Neural progenitor cell (in vitro differentiated cells): ENCODE measurements around the gene MEGF6. TPM values are rescaled to one million over a fixed set of nuclear protein-coding genes. Genes with fewer than 3 reads are reported as not detected.
A peak's percentile ranks its signal among the peaks of the same experiment; 100 is the strongest.

Source experiments
- DNase-seq: peaks from one replicate; pipeline ENCODE4 v3.0.0-alpha.2; 2016; ENCODE audit warnings: low spot score
- H2AFZ ChIP-seq: fragments of 200-600 bp; sonication (generic); replicated peaks from 2 replicates; pipeline ENCODE4 v1.6.1; 2016; ENCODE audit warnings: antibody characterized with exemption
- H3F3A ChIP-seq: fragments of 200-600 bp; sonication (generic); 2 replicates; pipeline ENCODE4 v1.6.1; 2016; ENCODE audit warnings: antibody characterized with exemption, low read depth
- H3K27ac ChIP-seq: fragments of 200-600 bp; sonication (generic); 2 replicates; pipeline ENCODE4 v1.5.1; 2016; ENCODE audit warnings: mild to moderate bottlenecking
- H3K27me3 ChIP-seq: fragments of 200-600 bp; sonication (generic); 2 replicates; pipeline ENCODE4 v1.6.1; 2016; ENCODE audit warnings: mild to moderate bottlenecking, moderate library complexity
- H3K36me3 ChIP-seq: fragments of 200-600 bp; sonication (generic); 2 replicates; pipeline ENCODE4 v1.5.1; 2016
- H3K4me1 ChIP-seq: fragments of 200-600 bp; sonication (generic); 2 replicates; pipeline ENCODE4 v1.6.1; 2016; ENCODE audit warnings: mixed run types
- H3K4me2 ChIP-seq: fragments of 200-600 bp; sonication (generic); 2 replicates; pipeline ENCODE4 v1.6.1; 2016
- H3K4me3 ChIP-seq: fragments of 200-600 bp; sonication (generic); 2 replicates; pipeline ENCODE4 v1.5.1; 2016
- H3K79me2 ChIP-seq: fragments of 200-600 bp; sonication (generic); 2 replicates; pipeline ENCODE4 v1.6.1; 2016; ENCODE audit warnings: low read depth
- H3K9ac ChIP-seq: fragments of 200-600 bp; sonication (generic); 2 replicates; pipeline ENCODE4 v1.6.1; 2016
- H3K9me3 ChIP-seq: fragments of 200-600 bp; sonication (generic); 2 replicates; pipeline ENCODE4 v1.5.1; 2016; ENCODE audit warnings: low read depth
- H4K20me1 ChIP-seq: fragments of 200-600 bp; sonication (generic); 2 replicates; pipeline ENCODE4 v1.6.1; 2016; ENCODE audit warnings: low read depth
- H3K27ac Mint-ChIP-seq: 3 replicates; pipeline ENCODE4 v1.8.0; 2021; ENCODE audit warnings: mixed read lengths
- H3K27me3 Mint-ChIP-seq: 2 replicates; pipeline ENCODE4 v1.8.0; 2022; ENCODE audit warnings: low read depth, mild to moderate bottlenecking, inconsistent platforms, moderate library complexity, mixed read lengths; ENCODE audit not compliant: insufficient read depth
- H3K36me3 Mint-ChIP-seq: 3 replicates; pipeline ENCODE4 v1.8.0; 2021; ENCODE audit warnings: mixed read lengths
- H3K4me1 Mint-ChIP-seq: 3 replicates; pipeline ENCODE4 v1.8.0; 2021; ENCODE audit warnings: mixed read lengths
- H3K4me3 Mint-ChIP-seq: 3 replicates; pipeline ENCODE4 v1.8.0; 2021; ENCODE audit warnings: mild to moderate bottlenecking, moderate library complexity, mixed read lengths
- H3K9me3 Mint-ChIP-seq: 3 replicates; pipeline ENCODE4 v1.8.0; 2020; ENCODE audit warnings: mixed read lengths
- CTCF ChIP-seq: fragments of 200-600 bp; sonication (generic); IDR thresholded peaks from 2 replicates; pipeline ENCODE4 v1.5.1; 2017; ENCODE audit warnings: antibody characterized with exemption, mild to moderate bottlenecking
- EZH2 ChIP-seq: fragments of 200-600 bp; sonication (generic); IDR thresholded peaks from 2 replicates; pipeline ENCODE4 v1.6.1; 2017; ENCODE audit warnings: antibody characterized with exemption, mild to moderate bottlenecking, moderate library complexity
- EZH2phosphoT487 ChIP-seq: fragments of 200-600 bp; sonication (generic); IDR thresholded peaks from 2 replicates; pipeline ENCODE4 v1.6.1; 2017; ENCODE audit warnings: antibody characterized with exemption
- total RNA-seq: library from RNA; depleted of rRNA; stranded (reverse); fragments of >200 nt; gene quantifications from 2 replicates; pipeline ENCODE4 v1.2.3, GENCODE V29; 2015; ENCODE audit warnings: low replicate concordance

Gene MEGF6
- total RNA-seq, 1 donor from 2014 or later = 1.7 TPM

GRCh38 chr1:3639397-3639911, 28.1 kb upstream of the MEGF6 start:
- peaks cover 7% of the 10 kb centered on the region for H4K20me1 ChIP-seq
- H3K79me2 ChIP-seq = no peaks in the 10 kb centered on the region
- peaks cover 2% of the 10 kb centered on the region for H3K27me3 Mint-ChIP-seq
- H3K4me3 Mint-ChIP-seq = no peak overlapping the region
- H3K27me3 ChIP-seq = no peaks in the 10 kb centered on the region
- no peaks in the 10 kb centered on the region for H3K36me3 ChIP-seq
- H3K9ac ChIP-seq = peak overlapping the region; percentile 32
- TF ChIP-seq CTCF (no peak), EZH2phosphoT487 (no peak), EZH2 (no peak)
- no peak for DNase-seq
- H3K9me3 Mint-ChIP-seq = no peaks in the 10 kb centered on the region
- H3K4me1 Mint-ChIP-seq = no peaks in the 10 kb centered on the region
- H3K4me2 ChIP-seq = no peak overlapping the region
- H3K4me1 ChIP-seq = no peaks in the 10 kb centered on the region
- no peaks in the 10 kb centered on the region for H3F3A ChIP-seq
- H3K4me3 ChIP-seq = no peak overlapping the region
- no peak overlapping the region for H3K27ac Mint-ChIP-seq
- no peak overlapping the region for H2AFZ ChIP-seq
- H3K27ac ChIP-seq = no peak overlapping the region
- peaks cover 15% of the 10 kb centered on the region for H3K36me3 Mint-ChIP-seq
- no peaks in the 10 kb centered on the region for H3K9me3 ChIP-seq

GRCh38 chr1:3638676-3639075, 27.4 kb upstream of the MEGF6 start:
- no peaks in the 10 kb centered on the region for H3K9me3 ChIP-seq
- H3F3A ChIP-seq = no peaks in the 10 kb centered on the region
- no peaks in the 10 kb centered on the region for H3K27me3 ChIP-seq
- H3K36me3 ChIP-seq = no peaks in the 10 kb centered on the region
- H3K4me1 ChIP-seq = no peaks in the 10 kb centered on the region
- no peaks in the 10 kb centered on the region for H3K79me2 ChIP-seq
- H3K27ac ChIP-seq = no peak overlapping the region
- no peak overlapping the region for H3K9ac ChIP-seq
- Mint-ChIP-seq H3K9me3 (no peaks in the 10 kb centered on the region), H3K36me3 (peaks cover 15% of the 10 kb centered on the region), H3K4me3 (no peak overlapping the region), H3K4me1 (no peaks in the 10 kb centered on the region), H3K27me3 (peaks cover 2% of the 10 kb centered on the region), H3K27ac (no peak overlapping the region)
- H4K20me1 ChIP-seq = peaks cover 7% of the 10 kb centered on the region
- H3K4me2 ChIP-seq = no peak overlapping the region
- TF ChIP-seq CTCF = no peak
- TF ChIP-seq EZH2phosphoT487 = no peak
- TF ChIP-seq EZH2 = no peak
- H2AFZ ChIP-seq = no peak overlapping the region
- no peak overlapping the region for H3K4me3 ChIP-seq
- DNase-seq = no peak

- no peaks in the 10 kb centered on the region for H3K36me3 ChIP-seq
- peaks cover 7% of the 10 kb centered on the region for H4K20me1 ChIP-seq
- no peak for DNase-seq
- Mint-ChIP-seq H3K4me1 (no peaks in the 10 kb centered on the region), H3K27me3 (peaks cover 2% of the 10 kb centered on the region), H3K4me3 (no peak overlapping the region), H3K27ac (no peak overlapping the region), H3K36me3 (peaks cover 15% of the 10 kb centered on the region), H3K9me3 (no peaks in the 10 kb centered on the region)
- no peaks in the 10 kb centered on the region for H3F3A ChIP-seq
- H3K27ac ChIP-seq = no peak overlapping the region
- H3K79me2 ChIP-seq = no peaks in the 10 kb centered on the region
- H3K4me2 ChIP-seq = no peak overlapping the region
- no peak for TF ChIP-seq CTCF
- no peak for TF ChIP-seq EZH2
- no peak for TF ChIP-seq EZH2phosphoT487
- no peaks in the 10 kb centered on the region for H3K9me3 ChIP-seq
- no peak overlapping the region for H2AFZ ChIP-seq
- H3K27me3 ChIP-seq = no peaks in the 10 kb centered on the region
- no peaks in the 10 kb centered on the region for H3K4me1 ChIP-seq
- no peak overlapping the region for H3K9ac ChIP-seq
- no peak overlapping the region for H3K4me3 ChIP-seq
Measured at GRCh38 chr1:3638027-3638426, 26.7 kb upstream of the MEGF6 start.
